OCI-LY3 (cell line): ENCODE data around the gene RIN3.

Experiments
- H2AFZ ChIP-seq: fragments of 200-600, 300-600 bp; shearing (Covaris generic); 2 replicates; pipeline ENCODE4 v1.6.0; 2014; ENCODE audit warnings: antibody characterized with exemption, low read depth, low read length
- H3K27ac ChIP-seq: fragments of 200-600, 300-600 bp; sonication (generic); 2 replicates; pipeline ENCODE4 v1.5.1; 2014; ENCODE audit warnings: mild to moderate bottlenecking, low read length, moderate library complexity, mixed read lengths
- H3K27me3 ChIP-seq: fragments of 200-600, 300-600 bp; sonication (generic); 2 replicates; pipeline ENCODE4 v1.6.1; 2014; ENCODE audit warnings: low read depth, low read length, mixed read lengths
- H3K36me3 ChIP-seq: fragments of 200-600, 300-600 bp; sonication (generic); replicated peaks from 2 replicates; pipeline ENCODE3; 2014; ENCODE audit warnings: low read depth, low read length, mixed read lengths
- H3K4me1 ChIP-seq: fragments of 300-600, 200-600 bp; sonication (generic); 2 replicates; pipeline ENCODE4 v1.6.1; 2014; ENCODE audit warnings: low read length, mixed read lengths
- H3K4me2 ChIP-seq: fragments of 200-600, 300-600 bp; sonication (generic); 2 replicates; pipeline ENCODE4 v1.6.1; 2014; ENCODE audit warnings: low read length, mixed read lengths
- H3K4me3 ChIP-seq: fragments of 300-600, 200-600 bp; sonication (generic); 2 replicates; pipeline ENCODE4 v1.5.1; 2014; ENCODE audit warnings: antibody characterized with exemption, mild to moderate bottlenecking, low read length, moderate library complexity
- H3K79me2 ChIP-seq: fragments of 300-600, 200-600 bp; shearing (Covaris generic); 2 replicates; pipeline ENCODE4 v1.6.1; 2014; ENCODE audit warnings: mild to moderate bottlenecking, low read length, mixed read lengths
- H3K9ac ChIP-seq: fragments of 300-600, 200-600 bp; shearing (Covaris generic); 2 replicates; pipeline ENCODE4 v1.6.0; 2014; ENCODE audit warnings: mild to moderate bottlenecking, low read length, moderate library complexity
- H3K9me3 ChIP-seq: fragments of 200-600, 300-600 bp; shearing (Covaris generic); 2 replicates; pipeline ENCODE4 v1.6.1; 2014; ENCODE audit warnings: low read length, mixed read lengths; ENCODE audit not compliant: insufficient read depth
- H4K20me1 ChIP-seq: fragments of 200-600, 300-600 bp; sonication (generic); 2 replicates; pipeline ENCODE4 v1.6.1; 2016; ENCODE audit warnings: low read length, mixed read lengths; ENCODE audit not compliant: insufficient read depth
- CTCF ChIP-seq: fragments of 200-600, 300-600 bp; sonication (generic); IDR thresholded peaks from 2 replicates; pipeline ENCODE4 v1.5.1; 2014; ENCODE audit warnings: antibody characterized with exemption, low read length, low read depth
- EZH2phosphoT487 ChIP-seq: fragments of 200-600 bp; shearing (Covaris generic); IDR thresholded peaks from 2 replicates; pipeline ENCODE4 v1.6.1; 2018; ENCODE audit warnings: antibody characterized with exemption, mixed run types, low read depth

RIN3 gene

GRCh38 chr14:92595267-92595666 is 81.7 kb downstream of the RIN3 start:
- H3K36me3 ChIP-seq: peaks cover 8% of the 10 kb centered on the region
- H3K9ac ChIP-seq: no peak overlapping the region
- H4K20me1 ChIP-seq: no peaks in the 10 kb centered on the region
- no peaks in the 10 kb centered on the region for H3K27me3 ChIP-seq
- no peaks in the 10 kb centered on the region for H3K79me2 ChIP-seq
- H3K4me2 ChIP-seq: peak overlapping the region; percentile 48
- no peak overlapping the region for H3K27ac ChIP-seq
- peaks cover 7% of the 10 kb centered on the region; the same call in 1 of the 2 replicates for H3K9me3 ChIP-seq
- H2AFZ ChIP-seq: no peak overlapping the region
- peaks cover 36% of the 10 kb centered on the region for H3K4me1 ChIP-seq
- peak overlapping the region; percentile 9; the same call in 1 of the 2 replicates for H3K4me3 ChIP-seq
- TF ChIP-seq EZH2phosphoT487 (no peak), CTCF (no peak)

- peaks cover 6% of the 10 kb centered on the region; the same call in 1 of the 2 replicates for H3K9me3 ChIP-seq
- no peaks in the 10 kb centered on the region for H3K79me2 ChIP-seq
- no peaks in the 10 kb centered on the region for H3K27me3 ChIP-seq
- no peak overlapping the region for H3K4me3 ChIP-seq
- H3K36me3 ChIP-seq: peaks cover 4% of the 10 kb centered on the region
- H3K4me1 ChIP-seq: peaks cover 26% of the 10 kb centered on the region
- no peaks in the 10 kb centered on the region for H4K20me1 ChIP-seq
- TF ChIP-seq CTCF (0 out of 2 replicates have a peak, but pooled peaks have one; percentile 7), EZH2phosphoT487 (no peak)
- H2AFZ ChIP-seq: no peak overlapping the region
- no peak overlapping the region for H3K9ac ChIP-seq
- H3K27ac ChIP-seq: no peak overlapping the region
- H3K4me2 ChIP-seq: no peak overlapping the region
Measured at GRCh38 chr14:92596331-92596907, 82.8 kb downstream of the RIN3 start.

- Histone ChIP-seq H3K4me2 (no peak overlapping the region), H3K27ac (no peak overlapping the region), H3K4me1 (peaks cover 22% of the 10 kb centered on the region), H3K9me3 (peaks cover 4% of the 10 kb centered on the region; the same call in 1 of the 2 replicates), H2AFZ (no peak overlapping the region), H3K27me3 (no peaks in the 10 kb centered on the region), H3K4me3 (no peak overlapping the region), H3K9ac (no peak overlapping the region), H3K36me3 (peaks cover 4% of the 10 kb centered on the region), H4K20me1 (no peaks in the 10 kb centered on the region), H3K79me2 (no peaks in the 10 kb centered on the region)
- TF ChIP-seq CTCF (no peak), EZH2phosphoT487 (no peak)
Measured at GRCh38 chr14:92597906-92598905, 84.6 kb downstream of the RIN3 start.

- H3K9ac ChIP-seq: no peak overlapping the region
- H3K79me2 ChIP-seq: no peaks in the 10 kb centered on the region
- peaks cover 20% of the 10 kb centered on the region for H3K4me1 ChIP-seq
- no peak overlapping the region for H2AFZ ChIP-seq
- TF ChIP-seq CTCF: no peak
- no peak for TF ChIP-seq EZH2phosphoT487
- no peak overlapping the region for H3K27ac ChIP-seq
- no peaks in the 10 kb centered on the region for H3K36me3 ChIP-seq
- H4K20me1 ChIP-seq: no peaks in the 10 kb centered on the region
- no peak overlapping the region for H3K4me3 ChIP-seq
- H3K4me2 ChIP-seq: no peak overlapping the region
- no peaks in the 10 kb centered on the region for H3K9me3 ChIP-seq
- no peaks in the 10 kb centered on the region for H3K27me3 ChIP-seq
Measured at GRCh38 chr14:92599811-92600210, 86.2 kb downstream of the RIN3 start.
